HK-2 (cell line): ENCODE results near the gene NPTX1.

ENCODE experiments used
- DNase-seq: peaks from one replicate; pipeline ENCODE4 v3.0.0-alpha.2; 2018; ENCODE audit not compliant: unreplicated experiment

The NPTX1 gene

GRCh38 chr17:80459234-80459633, 17.2 kb downstream of the NPTX1 start:
- DNase-seq = no peak

GRCh38 chr17:80458016-80458415, 18.4 kb downstream of the NPTX1 start:
- no peak for DNase-seq

- no peak for DNase-seq
These were observed 19.1 kb downstream of the NPTX1 start for GRCh38 chr17:80457236-80457856.

- DNase-seq = no peak
These were observed 19.8 kb downstream of the NPTX1 start for GRCh38 chr17:80456465-80457235.

GRCh38 chr17:80455784-80456183, 20.6 kb downstream of the NPTX1 start:
- DNase-seq = no peak

GRCh38 chr17:80455336-80455710, 21.1 kb downstream of the NPTX1 start:
- DNase-seq = peak; percentile 69

- peak; percentile 97 for DNase-seq
These were observed 21.7 kb downstream of the NPTX1 start for GRCh38 chr17:80454557-80455335.

- DNase-seq = no peak
These were observed 22.3 kb downstream of the NPTX1 start for GRCh38 chr17:80453998-80454556.

GRCh38 chr17:80453126-80453997, 23.0 kb downstream of the NPTX1 start:
- no peak for DNase-seq

GRCh38 chr17:80452173-80452915, 24.1 kb downstream of the NPTX1 start:
- DNase-seq = no peak

- DNase-seq = no peak
These were observed 25.2 kb downstream of the NPTX1 start for GRCh38 chr17:80451104-80451775.

- DNase-seq = no peak
These were observed 26.4 kb downstream of the NPTX1 start for GRCh38 chr17:80449930-80450576.

- no peak for DNase-seq
These were observed 27.0 kb downstream of the NPTX1 start for GRCh38 chr17:80449194-80449929.

GRCh38 chr17:80447790-80448189, 28.6 kb downstream of the NPTX1 start:
- DNase-seq = no peak

GRCh38 chr17:80446645-80447405, 29.6 kb downstream of the NPTX1 start:
- no peak for DNase-seq

GRCh38 chr17:80445726-80446110, 30.7 kb downstream of the NPTX1 start:
- no peak for DNase-seq

GRCh38 chr17:80445007-80445725, 31.2 kb downstream of the NPTX1 start:
- no peak for DNase-seq

GRCh38 chr17:80444644-80444979, 31.8 kb downstream of the NPTX1 start:
- no peak for DNase-seq
